GM13976 (cell line): ENCODE data around the gene XPA.
"Not testable (repeated sequence)": the region's sequence is repeated elsewhere in the genome, so short reads cannot be mapped to it uniquely, and the experiment has no call there.

Source experiments
- DNase-seq: peaks from one replicate; pipeline ENCODE4 v3.0.0; 2012; ENCODE audit warnings: low spot score
- in situ Hi-C: fragments of 300-500 bp; cut with MboI; formaldehyde crosslinking; loops from one replicate; pipeline ENCODE4 v1.12.0; 2022; ENCODE audit warnings: low sequenced_read_pairs, mixed read lengths, inconsistent platforms; ENCODE audit not compliant: unreplicated experiment
- TF ChIP-seq, protein P1 (sequence below): IDR thresholded peaks from 2 replicates; pipeline ENCODE4 v1.5.1; 2012; ENCODE audit warnings: borderline replicate concordance, mild to moderate bottlenecking; ENCODE audit not compliant: insufficient read depth; ENCODE audit errors: extremely low read depth, missing control alignments, control extremely low read depth

Gene XPA

DNA sequence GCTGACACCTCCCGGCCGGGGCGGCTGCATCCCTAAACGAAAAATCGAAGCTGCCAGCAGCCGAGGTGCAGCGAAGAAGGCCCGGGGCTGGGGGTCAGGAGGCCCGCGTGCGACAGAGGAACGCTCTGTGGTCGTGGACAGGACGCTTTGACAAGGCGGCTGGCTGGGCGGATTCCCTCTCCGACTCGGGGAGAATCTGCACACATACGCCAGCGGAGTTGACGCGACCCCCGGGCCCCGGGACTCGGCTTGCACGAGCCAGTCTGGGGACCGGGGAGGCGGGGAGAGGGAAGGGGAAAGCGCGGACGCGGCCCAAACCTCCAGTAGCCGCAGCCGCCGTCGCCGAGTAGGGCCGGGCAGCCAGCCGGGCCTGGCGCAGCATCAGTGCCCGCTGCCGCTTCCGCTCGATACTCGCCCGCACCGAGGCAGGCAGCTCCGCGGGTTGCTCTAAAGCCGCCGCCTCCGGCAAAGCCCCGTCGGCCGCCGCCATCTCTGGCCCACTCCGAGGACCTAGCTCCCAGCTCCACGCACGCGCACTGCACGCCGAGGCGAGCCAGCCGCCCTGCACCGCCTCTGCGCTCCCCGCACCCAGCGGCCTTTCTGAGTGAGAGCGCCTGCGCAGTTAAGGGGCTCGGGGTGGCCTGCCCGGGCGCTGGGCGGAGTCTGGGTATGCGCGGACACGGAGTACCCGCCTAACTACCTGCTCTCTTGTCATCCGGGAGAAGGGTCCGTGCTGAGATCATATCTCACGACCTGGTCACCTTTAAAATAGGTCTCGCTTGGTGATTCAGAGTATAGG, at the start of gene XPA:
XPA (minus strand) TSS at position 538 of the 799 bp plus-strand sequence; CDS start at position 490, 48 bp downstream.
- TF ChIP-seq, protein P1, sequence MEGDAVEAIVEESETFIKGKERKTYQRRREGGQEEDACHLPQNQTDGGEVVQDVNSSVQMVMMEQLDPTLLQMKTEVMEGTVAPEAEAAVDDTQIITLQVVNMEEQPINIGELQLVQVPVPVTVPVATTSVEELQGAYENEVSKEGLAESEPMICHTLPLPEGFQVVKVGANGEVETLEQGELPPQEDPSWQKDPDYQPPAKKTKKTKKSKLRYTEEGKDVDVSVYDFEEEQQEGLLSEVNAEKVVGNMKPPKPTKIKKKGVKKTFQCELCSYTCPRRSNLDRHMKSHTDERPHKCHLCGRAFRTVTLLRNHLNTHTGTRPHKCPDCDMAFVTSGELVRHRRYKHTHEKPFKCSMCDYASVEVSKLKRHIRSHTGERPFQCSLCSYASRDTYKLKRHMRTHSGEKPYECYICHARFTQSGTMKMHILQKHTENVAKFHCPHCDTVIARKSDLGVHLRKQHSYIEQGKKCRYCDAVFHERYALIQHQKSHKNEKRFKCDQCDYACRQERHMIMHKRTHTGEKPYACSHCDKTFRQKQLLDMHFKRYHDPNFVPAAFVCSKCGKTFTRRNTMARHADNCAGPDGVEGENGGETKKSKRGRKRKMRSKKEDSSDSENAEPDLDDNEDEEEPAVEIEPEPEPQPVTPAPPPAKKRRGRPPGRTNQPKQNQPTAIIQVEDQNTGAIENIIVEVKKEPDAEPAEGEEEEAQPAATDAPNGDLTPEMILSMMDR: no peak
- DNase-seq: peak; percentile 99
- in situ Hi-C loops: no loop called here

- no peak for DNase-seq
- TF ChIP-seq, protein P1: no peak
Observed at GRCh38 chr9:97744710-97745708, 47.9 kb upstream of the XPA start.

GRCh38 chr9:97744025-97744424, 46.9 kb upstream of the XPA start:
- DNase-seq, in situ Hi-C loops: not testable (repeated sequence)

More at GRCh38 chr9:97744710-97745708, 47.9 kb upstream of the XPA start:
- in situ Hi-C loops: no loop called here

DNA sequence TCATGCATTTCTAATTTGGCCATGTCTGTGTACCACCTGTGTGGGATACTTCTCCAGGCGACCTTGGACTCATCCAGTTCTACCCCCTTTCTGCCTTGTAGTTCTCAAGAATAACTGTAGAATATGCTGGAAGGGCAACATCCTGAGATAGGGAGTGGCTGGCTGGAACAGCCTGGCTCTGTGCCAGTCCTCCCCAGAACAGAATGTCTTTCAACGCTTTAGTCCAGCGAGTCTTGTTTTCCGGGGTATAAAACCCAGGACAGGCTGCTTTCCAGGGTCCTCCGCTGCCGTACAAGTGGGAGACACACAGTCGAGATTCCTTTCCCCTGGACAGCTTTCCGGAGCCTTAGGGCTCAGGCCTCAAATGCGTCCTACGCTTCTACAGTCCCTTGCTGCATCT, 45.4 kb upstream of the XPA start:
- in situ Hi-C loops: no loop called here
- TF ChIP-seq, protein P1: no peak
- no peak for DNase-seq

DNA sequence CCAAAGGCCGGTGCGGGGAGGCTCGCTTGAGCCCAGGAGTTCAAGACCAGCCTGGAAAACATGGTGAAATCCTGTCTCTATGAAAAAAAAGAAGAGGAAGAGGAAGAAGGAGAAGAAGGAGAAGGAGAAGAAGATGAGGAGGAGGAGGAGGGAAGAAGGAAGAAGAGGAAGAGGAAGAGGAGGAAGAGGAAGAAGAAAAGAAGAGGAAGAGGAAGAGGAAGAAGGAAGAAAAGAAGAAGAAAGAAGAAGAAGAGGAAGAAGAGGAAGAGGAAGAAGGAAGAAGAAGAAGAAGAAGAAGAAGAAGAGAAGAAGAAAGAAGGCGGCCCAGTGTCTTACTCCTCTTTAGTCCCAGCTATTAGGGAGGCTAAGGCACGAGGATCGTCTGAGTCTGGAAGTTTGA, 44.8 kb upstream of the XPA start:
- in situ Hi-C loops: no loop called here
- TF ChIP-seq, protein P1: no peak

DNA sequence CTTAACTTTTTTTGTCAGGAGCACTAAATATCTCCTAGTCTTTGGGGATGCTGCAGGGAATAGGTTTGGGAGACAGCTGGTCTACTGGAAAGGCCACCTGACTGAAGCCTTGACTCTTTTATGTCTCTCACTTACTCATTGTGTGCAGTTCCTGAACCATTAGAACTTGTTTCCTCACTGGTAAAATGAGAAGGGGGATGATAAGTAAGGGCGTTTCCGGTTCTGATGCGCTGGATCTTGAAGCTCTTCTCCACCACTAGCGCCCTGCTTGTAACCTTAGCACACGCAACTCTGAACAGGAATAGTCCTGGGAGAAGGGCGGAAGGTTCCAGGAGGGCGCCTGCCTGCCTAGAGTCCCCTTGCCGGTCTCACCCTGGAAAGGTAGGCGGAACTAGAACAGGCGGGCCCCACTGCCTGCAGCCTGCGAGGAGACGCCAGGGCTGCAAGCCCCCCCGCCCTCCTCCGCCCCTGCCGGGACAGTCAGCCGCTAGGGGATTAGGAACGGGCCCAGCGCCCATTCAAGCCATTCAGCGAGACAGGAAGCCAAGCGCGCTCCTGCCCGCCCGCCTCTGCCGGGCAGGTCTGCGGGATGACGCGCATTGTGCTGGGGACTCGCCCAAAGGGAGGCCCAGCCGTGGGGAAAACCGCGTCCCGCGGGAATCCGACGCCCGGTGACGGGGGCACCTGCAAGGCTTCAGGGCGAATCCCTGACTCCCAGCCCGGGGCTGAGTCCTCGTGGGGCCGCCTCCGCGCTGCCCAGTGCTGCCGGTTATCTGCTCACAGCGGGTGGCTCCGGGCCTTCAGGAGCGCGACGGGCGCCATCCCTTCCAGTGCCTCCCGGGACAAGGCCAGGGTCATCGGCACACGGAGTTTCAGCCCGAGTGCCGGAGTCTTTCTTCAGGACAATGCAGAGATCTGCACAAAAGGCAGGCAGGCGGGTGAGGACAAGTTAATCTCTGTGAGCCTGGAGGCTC, 44.0 kb upstream of the XPA start:
- peak; percentile 55 for DNase-seq
- TF ChIP-seq, protein P1: no peak
- in situ Hi-C loops: no loop called here

More for the DNA sequence above, 44.8 kb upstream of the XPA start:
- DNase-seq: no peak
